Cardiac ventricle fibroblast (primary cell): ENCODE results near the gene BCS1L. TPM values are rescaled to one million over a fixed set of nuclear protein-coding genes. Genes with fewer than 3 reads are reported as not detected.

Source experiments
- total RNA-seq: library from RNA; depleted of rRNA; stranded (reverse); fragments of >200 nt; gene quantifications from 2 replicates; pipeline ENCODE4 v1.2.3, GENCODE V29; 2015

Gene BCS1L, protein sequence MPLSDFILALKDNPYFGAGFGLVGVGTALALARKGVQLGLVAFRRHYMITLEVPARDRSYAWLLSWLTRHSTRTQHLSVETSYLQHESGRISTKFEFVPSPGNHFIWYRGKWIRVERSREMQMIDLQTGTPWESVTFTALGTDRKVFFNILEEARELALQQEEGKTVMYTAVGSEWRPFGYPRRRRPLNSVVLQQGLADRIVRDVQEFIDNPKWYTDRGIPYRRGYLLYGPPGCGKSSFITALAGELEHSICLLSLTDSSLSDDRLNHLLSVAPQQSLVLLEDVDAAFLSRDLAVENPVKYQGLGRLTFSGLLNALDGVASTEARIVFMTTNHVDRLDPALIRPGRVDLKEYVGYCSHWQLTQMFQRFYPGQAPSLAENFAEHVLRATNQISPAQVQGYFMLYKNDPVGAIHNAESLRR
- 17.4 and 21.4 TPM in 2 replicates for total RNA-seq

DNA sequence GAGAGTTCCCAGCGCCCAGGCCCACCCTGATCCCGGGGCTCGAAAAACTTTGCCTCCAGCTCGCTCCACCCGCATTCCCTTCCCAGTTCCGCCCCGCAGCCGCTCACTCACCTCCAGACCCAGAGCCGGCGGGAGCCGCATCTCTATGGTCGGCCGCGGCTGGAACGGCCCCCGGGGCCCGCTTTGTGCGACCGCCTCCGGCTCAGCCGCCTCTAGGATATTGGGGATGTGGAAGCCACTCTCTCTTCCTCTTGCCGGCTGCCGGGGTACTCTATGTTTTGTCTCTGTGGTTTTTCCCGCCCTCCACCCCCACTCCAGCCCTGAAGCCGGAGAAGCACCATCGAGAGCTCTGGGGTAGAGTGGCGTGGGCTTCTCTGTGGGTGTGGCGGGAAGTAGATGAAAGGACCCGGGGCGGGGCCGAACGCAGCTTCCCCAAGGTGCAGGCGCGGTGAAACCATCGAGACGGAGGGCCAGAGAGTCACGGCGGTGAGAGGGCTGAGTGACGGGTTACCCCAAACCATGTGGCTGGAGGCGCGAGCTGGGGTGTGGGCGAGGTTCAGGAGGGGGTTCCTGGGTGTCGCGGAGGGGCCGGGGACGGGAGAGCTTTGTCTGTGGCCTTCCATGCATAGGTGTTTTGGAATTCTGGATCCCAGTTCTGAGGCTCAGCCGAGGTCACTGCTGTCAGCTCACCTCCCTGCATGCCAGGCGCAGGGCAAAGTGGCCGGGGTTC, at the start of gene BCS1L, which contains the start of gene ZNF142:
Gene BCS1L (plus strand): TSS at position 426 of the 730 bp plus-strand sequence. CDS start 1,305 bp downstream, outside the sequence.
Gene ZNF142 (minus strand): TSS at position 366 of the 730 bp plus-strand sequence. CDS start 3,194 bp downstream, outside the sequence.

DNA sequence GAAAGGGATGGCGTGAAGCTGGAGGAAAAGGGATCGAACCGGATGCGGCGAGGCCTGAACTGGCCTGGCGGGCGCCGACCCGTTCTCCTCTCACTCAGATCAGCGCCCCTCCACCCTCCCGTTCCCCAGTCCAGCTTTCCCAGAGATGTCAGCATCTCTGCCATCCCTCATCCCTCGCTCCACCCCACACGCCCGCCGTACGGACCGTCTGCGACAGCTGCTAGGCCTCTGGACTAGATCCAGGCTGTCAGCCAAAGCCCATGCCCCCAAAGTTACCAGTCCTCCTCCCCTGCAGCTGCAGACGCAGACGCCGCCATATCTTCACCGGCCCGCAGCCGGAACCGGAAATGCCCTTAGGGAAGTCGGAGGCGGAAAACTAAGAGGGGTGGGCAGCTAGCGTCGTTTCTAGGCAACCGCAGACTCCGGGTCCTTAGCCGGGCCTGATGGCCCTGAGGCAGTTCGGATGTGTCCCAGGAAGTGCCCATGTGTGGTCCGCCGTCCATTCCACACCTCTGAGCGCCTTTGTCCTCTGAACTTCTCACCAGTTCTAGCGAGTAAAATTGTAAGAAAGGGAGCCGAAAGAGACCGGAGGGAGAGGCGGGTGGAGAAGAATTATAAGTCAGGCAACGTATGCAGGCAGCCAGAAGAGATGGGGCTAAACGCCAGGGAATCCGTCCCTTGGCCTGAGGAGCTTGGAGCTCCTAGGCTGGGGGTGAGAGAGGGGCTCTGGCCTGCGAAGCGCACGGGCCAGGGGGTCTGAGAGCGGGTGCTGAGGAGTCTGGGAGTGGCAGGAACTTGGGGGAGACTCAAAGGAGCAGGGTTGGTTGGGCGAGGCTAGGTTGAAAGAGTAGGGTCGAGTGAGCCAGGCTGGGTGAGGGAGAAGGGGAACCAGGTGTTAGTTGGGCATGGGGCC, 12.4 kb downstream of the BCS1L start, which contains the start of the genes RNF25 and STK36:
Gene RNF25 (minus strand): TSS at position 349 of the 913 bp plus-strand sequence. CDS start 32 bp downstream, at position 317.
Gene STK36 (plus strand): TSS at position 433 of the 913 bp plus-strand sequence. CDS start 744 bp downstream, outside the sequence.

DNA sequence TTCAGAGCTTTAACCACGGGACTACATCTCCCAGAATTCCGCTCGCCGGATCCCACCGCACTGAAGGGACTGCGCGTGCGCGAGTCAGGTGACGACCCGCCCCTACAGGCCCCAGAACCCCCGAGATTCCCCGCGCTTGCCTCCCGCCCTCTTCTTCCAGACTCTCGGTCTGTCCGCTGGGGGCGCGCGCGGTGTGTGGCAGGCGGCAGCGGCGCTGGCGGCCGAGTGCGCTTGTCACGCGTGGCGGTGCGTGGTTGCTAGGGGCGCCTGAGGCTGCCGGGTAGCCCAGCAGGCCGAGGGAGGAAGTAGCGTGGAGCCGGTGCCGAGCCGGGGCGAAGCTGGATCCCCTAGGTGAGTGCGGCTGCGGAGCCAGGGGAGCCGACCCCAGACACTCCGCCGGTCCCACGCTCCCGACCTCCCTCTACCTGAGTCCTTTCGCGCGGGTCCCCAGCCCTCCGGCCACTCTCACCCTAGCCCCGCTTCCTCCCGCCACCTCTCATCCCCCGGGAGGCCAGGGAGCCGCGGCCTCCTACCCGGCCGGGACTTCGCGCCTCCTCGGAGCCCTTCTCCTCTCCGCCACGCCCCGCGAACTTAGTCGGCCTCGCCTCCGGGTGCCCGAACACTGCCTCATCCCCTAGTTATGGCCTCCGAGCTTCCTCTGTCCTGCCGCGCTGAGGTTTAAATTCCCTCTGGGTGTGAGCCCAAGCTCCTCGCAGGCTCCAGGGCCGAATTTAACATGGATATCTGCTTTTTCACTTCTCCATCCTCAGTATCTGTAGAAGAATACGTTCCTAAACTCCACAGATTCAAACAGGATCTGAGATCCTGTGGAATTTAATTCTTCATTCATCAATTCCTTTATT, 51.4 kb downstream of the BCS1L start, which contains the start of gene TTLL4:
Gene TTLL4 (plus strand): TSS at position 149 of the 863 bp plus-strand sequence. CDS start 26,842 bp downstream, outside the sequence.

Other genes with a start within 250 kb of the BCS1L start
- not detected in 2 replicates for gene VIL1, start 240.6 kb upstream of the BCS1L start, total RNA-seq
- gene USP37, start 91.3 kb upstream of the BCS1L start, total RNA-seq: 5.0 and 9.0 TPM in 2 replicates
- 28.6 and 32.8 TPM in 2 replicates for gene CNOT9, start 90.8 kb upstream of the BCS1L start, total RNA-seq
- gene PLCD4, start 51.8 kb upstream of the BCS1L start, total RNA-seq: 2.4 and 4.0 TPM in 2 replicates
- 11.7 and 13.9 TPM in 2 replicates for gene ZNF142, start 60 bp upstream of the BCS1L start, total RNA-seq
- 12.5 and 15.9 TPM in 2 replicates for gene RNF25, start 12.3 kb downstream of the BCS1L start, total RNA-seq
- gene STK36, start 12.4 kb downstream of the BCS1L start, total RNA-seq: 13.6 and 18.5 TPM in 2 replicates
- gene TTLL4, start 51.2 kb downstream of the BCS1L start, total RNA-seq: 10.0 and 15.7 TPM in 2 replicates
- gene CYP27A1, start 122.5 kb downstream of the BCS1L start, total RNA-seq: 15.7 and 15.9 TPM in 2 replicates
- gene PRKAG3, start 172.1 kb downstream of the BCS1L start, total RNA-seq: 0.19 TPM in 1 of 2 replicates, not detected in the other
- gene WNT6, start 200.1 kb downstream of the BCS1L start, total RNA-seq: 0.06 TPM in 1 of 2 replicates, not detected in the other
- gene WNT10A, start 221.2 kb downstream of the BCS1L start, total RNA-seq: not detected in 2 replicates